ENCODE data around the gene ASCL2.
"Not testable (repeated sequence)": the region's sequence is repeated elsewhere in the genome, so short reads cannot be mapped to it uniquely, and the experiment has no call there.

The ASCL2 gene

GRCh38 chr11:2260491-2261364 is 9.7 kb downstream of the ASCL2 start:
- DNase-seq (ENCODE audit: low read depth, low spot score): no peak

- DNase-seq (ENCODE audit: low read depth, low spot score): no peak
These were observed 10.4 kb downstream of the ASCL2 start for GRCh38 chr11:2259897-2260451.

GRCh38 chr11:2259466-2259830 is 10.9 kb downstream of the ASCL2 start:
- no peak for DNase-seq (ENCODE audit: low read depth, low spot score)

- no peak for DNase-seq (ENCODE audit: low read depth, low spot score)
These were observed 11.6 kb downstream of the ASCL2 start for GRCh38 chr11:2258501-2259465.

- no peak for DNase-seq (ENCODE audit: low read depth, low spot score)
These were observed 13.3 kb downstream of the ASCL2 start for GRCh38 chr11:2256951-2257700.

GRCh38 chr11:2256293-2256913 is 14.0 kb downstream of the ASCL2 start:
- no peak for DNase-seq (ENCODE audit: low read depth, low spot score)

- DNase-seq (ENCODE audit: low read depth, low spot score): no peak
These were observed 18.4 kb downstream of the ASCL2 start for GRCh38 chr11:2252018-2252417.

- no peak for DNase-seq (ENCODE audit: low read depth, low spot score)
These were observed 19.2 kb downstream of the ASCL2 start for GRCh38 chr11:2251138-2251537.

- DNase-seq (ENCODE audit: low read depth, low spot score): no peak
These were observed 19.9 kb downstream of the ASCL2 start for GRCh38 chr11:2250485-2250884.

- DNase-seq (ENCODE audit: low read depth, low spot score): no peak
These were observed 20.3 kb downstream of the ASCL2 start for GRCh38 chr11:2250041-2250440.

GRCh38 chr11:2249189-2249916 is 21.0 kb downstream of the ASCL2 start:
- DNase-seq (ENCODE audit: low read depth, low spot score): no peak

- no peak for DNase-seq (ENCODE audit: low read depth, low spot score)
These were observed 21.6 kb downstream of the ASCL2 start for GRCh38 chr11:2248762-2249161.

GRCh38 chr11:2248242-2248641 is 22.1 kb downstream of the ASCL2 start:
- DNase-seq (ENCODE audit: low read depth, low spot score): no peak

GRCh38 chr11:2247496-2247895 is 22.9 kb downstream of the ASCL2 start:
- DNase-seq (ENCODE audit: low read depth, low spot score): no peak

GRCh38 chr11:2240834-2241233 is 29.6 kb downstream of the ASCL2 start:
- DNase-seq (ENCODE audit: low read depth, low spot score): no peak

GRCh38 chr11:2237457-2238238 is 32.7 kb downstream of the ASCL2 start:
- no peak for DNase-seq (ENCODE audit: low read depth, low spot score)

GRCh38 chr11:2236381-2237134 is 33.8 kb downstream of the ASCL2 start:
- not testable (repeated sequence) for DNase-seq (ENCODE audit: low read depth, low spot score)

- DNase-seq (ENCODE audit: low read depth, low spot score): no peak
These were observed 34.6 kb downstream of the ASCL2 start for GRCh38 chr11:2235588-2236326.

Measured in iPS DF 19.7 (cell line).